Spleen (tissue), 11 donors: ENCODE measurements around the gene COL21A1. TPM values are rescaled to one million over a fixed set of nuclear protein-coding genes. Genes with fewer than 3 reads are reported as not detected.

Experiments used
- DNase-seq: peaks from one replicate; pipeline ENCODE4 v3.0.0-alpha.2; 2020
- H3K27ac ChIP-seq, 8 donors: fragments of 200-600 bp; sonication (generic) in 7 of 8; 1 replicate in 4 of 8; 2 replicates in 4 of 8; pipeline versions ENCODE4 v1.5.0 to v1.8.0; 2016 to 2021; ENCODE audit warnings: inconsistent platforms in 4 of 8, mild to moderate bottlenecking in 4 of 8, moderate library complexity in 1 of 8
- H3K27me3 ChIP-seq, 7 donors: fragments of 200-600 bp; sonication (generic) in 6 of 7; replicated peaks in 1 of 7; 1 replicate in 4 of 7; 2 replicates in 3 of 7; pipeline versions ENCODE4 v1.5.0 to v1.8.0; 2016 to 2021; ENCODE audit warnings: inconsistent platforms in 3 of 7, mild to moderate bottlenecking in 1 of 7
- H3K36me3 ChIP-seq, 6 donors: fragments of 200-600 bp; sonication (generic) in 5 of 6; 1 replicate in 4 of 6; 2 replicates in 2 of 6; pipeline versions ENCODE4 v1.5.0 to v1.8.0; 2016 to 2021; ENCODE audit warnings: inconsistent platforms in 2 of 6
- H3K4me1 ChIP-seq, 6 donors: fragments of 200-600 bp; sonication (generic) in 5 of 6; 1 replicate in 3 of 6; 2 replicates in 3 of 6; pipeline versions ENCODE4 v1.5.0 to v1.8.0; 2016 to 2021; ENCODE audit warnings: inconsistent platforms in 3 of 6
- H3K4me3 ChIP-seq, 8 donors: fragments of 200-600 bp; sonication (generic) in 7 of 8; 1 replicate in 4 of 8; 2 replicates in 4 of 8; pipeline versions ENCODE4 v1.5.0 to v1.8.0; 2016 to 2021; ENCODE audit warnings: inconsistent platforms in 4 of 8, mild to moderate bottlenecking in 4 of 8, moderate library complexity in 2 of 8
- H3K9me3 ChIP-seq, 8 donors: fragments of 200-600 bp; sonication (generic) in 7 of 8; 1 replicate in 4 of 8; 2 replicates in 4 of 8; pipeline versions ENCODE4 v1.5.0 to v1.8.0; 2016 to 2021; ENCODE audit warnings: inconsistent platforms in 4 of 8
- CTCF ChIP-seq, 11 experiments: fragments of 200-600 bp in 7 of 11; fragments of 450-650 bp in 4 of 11; sonication (generic) in 4 of 11; IDR thresholded peaks in 8 of 11; conservative IDR thresholded peaks in 3 of 11; 1 replicate in 7 of 11; 2 replicates in 4 of 11; pipeline versions ENCODE4 v1.4.0 to v1.8.0; 2016 to 2021; ENCODE audit warnings: antibody characterized with exemption in 11 of 11, inconsistent platforms in 4 of 11, mild to moderate bottlenecking in 1 of 11
- POLR2A ChIP-seq, 3 donors: fragments of 450-650 bp; IDR thresholded peaks; one replicate each; pipeline ENCODE4 v1.5.1; 2017; ENCODE audit warnings: antibody characterized with exemption in 3 of 3, mild to moderate bottlenecking in 1 of 3
- POLR2AphosphoS5 ChIP-seq, 3 donors: sonication (generic); formaldehyde crosslinking; IDR thresholded peaks; one replicate each; pipeline ENCODE4 v1.5.1; 2017; ENCODE audit warnings: antibody characterized with exemption in 3 of 3
- WGBS, 5 donors: extraction: QIAGEN DNeasy Blood & Tissue Kit in 3 of 5; methylation state at CpG; one replicate each; pipeline versions ENCODE4 v1.1.5 to v1.1.7; 2013 to 2018; 5-methylcytosine and 5-hydroxymethylcytosine counted together
- intact Hi-C: fragments of 100-400 bp; cut with DNase I; formaldehyde crosslinking; loops from one replicate; pipeline ENCODE4 v1.15.0; 2023; ENCODE audit warnings: low total_unique reads
- polyA plus RNA-seq, 3 donors: library from polyadenylated mRNA; stranded (reverse); fragments of 200-250 nt; gene quantifications; one replicate each; pipeline ENCODE4 v1.2.1, GENCODE V29; 2013
- total RNA-seq, 7 donors: library from RNA; depleted of rRNA in 3 of 7; stranded (reverse); fragments of >200 nt in 3 of 7; fragmentation: NEBNext Ultra II Directional in 4 of 7; extraction: Animal tissue kit (Norgen Biotek cat#: 25700) in 4 of 7; gene quantifications; one replicate each; pipeline versions ENCODE4 v1.1.0 to v1.2.1, GENCODE V29; 2016 to 2021
- donor health status: healthy with polysubstance abuse.
- donor health status: DM: no; HTN: no; CAD: no; lungs with moderate emphysema.
- donor health status: DM: no; HTN: no; CAD: no.
- donor health status: Bipolar disorder and iron deficiency.
- donor health status: healthy.
- donor health status: DM: no; HTN: no; CAD: no.
- donor health status: DM: yes; HTN: yes; CAD: no.

COL21A1 gene
- total and polyA plus RNA-seq, 10 donors: 0.13 to 2.9 (median 0.60) TPM

DNA sequence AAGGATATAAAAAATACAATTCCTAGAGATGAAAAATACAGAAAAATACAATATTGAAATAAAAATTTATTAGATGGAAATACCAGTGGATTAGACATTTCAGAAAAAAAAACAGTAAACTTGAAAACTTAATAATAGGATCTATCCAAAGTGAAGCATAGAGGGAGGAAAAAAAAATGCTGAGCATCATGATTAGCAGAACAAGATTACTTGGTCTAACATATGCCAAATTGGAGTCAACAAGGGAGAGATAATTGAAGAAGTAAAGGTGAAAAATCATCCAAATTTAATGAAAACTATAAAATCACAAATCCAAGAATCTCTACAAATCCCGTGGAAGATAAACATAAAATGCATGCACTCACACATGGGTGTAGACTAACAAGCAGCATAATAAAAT lies 205.8 kb downstream of the COL21A1 start:
- TF ChIP-seq POLR2AphosphoS5 (IDR thresholded peaks at IDR 0.05): no peak
- TF ChIP-seq CTCF (IDR thresholded peaks at IDR 0.05 in 8 of 11, conservative IDR thresholded peaks at IDR 0.05 in 3 of 11): no peak
- no peak for TF ChIP-seq POLR2A (IDR thresholded peaks at IDR 0.05)
- Histone ChIP-seq H3K27ac (no peak overlapping the region), H3K4me1 (peaks cover 0 to 4% (median 0%) of the 10 kb centered on the region in 6 donors), H3K36me3 (no peaks in the 10 kb centered on the region), H3K9me3 (peaks cover 0 to 6% (median 0%) of the 10 kb centered on the region in 8 donors), H3K4me3 (no peak overlapping the region), H3K27me3 (no peaks in the 10 kb centered on the region)
- DNase-seq: no peak
- intact Hi-C loops: no loop called here
- 84 to 95% (median 93%) methylated on average over 1 of the region's 1 CpG for WGBS, 5 donors

- intact Hi-C loops: no loop called here
- H3K4me1 ChIP-seq: peaks cover 0 to 3% (median 0%) of the 10 kb centered on the region in 6 donors
- no peak for DNase-seq
- TF ChIP-seq CTCF (IDR thresholded peaks at IDR 0.05 in 8 of 11, conservative IDR thresholded peaks at IDR 0.05 in 3 of 11): no peak
- TF ChIP-seq POLR2AphosphoS5 (IDR thresholded peaks at IDR 0.05): no peak
- TF ChIP-seq POLR2A (IDR thresholded peaks at IDR 0.05): no peak
- WGBS, 5 donors: 60 to 84% (median 78%) methylated on average over 1 of the region's 1 CpG
- H3K27ac ChIP-seq: no peak overlapping the region
- H3K36me3 ChIP-seq: no peaks in the 10 kb centered on the region
- no peak overlapping the region for H3K4me3 ChIP-seq
- H3K27me3 ChIP-seq: no peaks in the 10 kb centered on the region
- H3K9me3 ChIP-seq: peaks cover 0 to 6% (median 0%) of the 10 kb centered on the region in 8 donors
These were observed 206.5 kb downstream of the COL21A1 start for GRCh38 chr6:56040889-56041301.

DNA sequence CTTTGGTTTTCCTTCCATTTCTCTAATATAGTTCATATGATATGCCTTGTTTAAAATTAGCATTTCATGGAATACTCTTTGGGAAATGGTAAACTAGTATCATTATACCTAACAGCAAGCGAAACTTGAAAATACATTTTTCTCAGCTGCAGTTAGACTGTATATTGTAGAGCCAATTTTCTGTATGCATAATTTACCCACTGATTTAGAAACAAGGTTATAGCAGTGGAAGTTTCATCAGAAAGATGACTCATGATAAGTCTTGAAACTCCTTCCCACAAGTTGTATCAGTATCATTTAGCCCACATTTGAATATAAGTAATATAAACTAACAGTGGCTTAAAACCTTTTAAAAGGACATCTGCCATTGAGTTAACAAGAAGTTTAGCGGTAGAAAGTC lies 207.2 kb downstream of the COL21A1 start:
- no peaks in the 10 kb centered on the region for H3K36me3 ChIP-seq
- no peak overlapping the region for H3K27ac ChIP-seq
- WGBS, 5 donors: 74 to 85% (median 78%) methylated on average over 2 of the region's 2 CpGs
- H3K4me1 ChIP-seq: no peaks in the 10 kb centered on the region
- no peak for DNase-seq
- no peak overlapping the region for H3K4me3 ChIP-seq
- H3K9me3 ChIP-seq: peaks cover 0 to 6% (median 0%) of the 10 kb centered on the region in 8 donors
- intact Hi-C loops: no loop called here
- H3K27me3 ChIP-seq: no peaks in the 10 kb centered on the region
- TF ChIP-seq POLR2AphosphoS5 (IDR thresholded peaks at IDR 0.05): no peak
- no peak for TF ChIP-seq CTCF (IDR thresholded peaks at IDR 0.05 in 8 of 11, conservative IDR thresholded peaks at IDR 0.05 in 3 of 11)
- no peak for TF ChIP-seq POLR2A (IDR thresholded peaks at IDR 0.05)

DNA sequence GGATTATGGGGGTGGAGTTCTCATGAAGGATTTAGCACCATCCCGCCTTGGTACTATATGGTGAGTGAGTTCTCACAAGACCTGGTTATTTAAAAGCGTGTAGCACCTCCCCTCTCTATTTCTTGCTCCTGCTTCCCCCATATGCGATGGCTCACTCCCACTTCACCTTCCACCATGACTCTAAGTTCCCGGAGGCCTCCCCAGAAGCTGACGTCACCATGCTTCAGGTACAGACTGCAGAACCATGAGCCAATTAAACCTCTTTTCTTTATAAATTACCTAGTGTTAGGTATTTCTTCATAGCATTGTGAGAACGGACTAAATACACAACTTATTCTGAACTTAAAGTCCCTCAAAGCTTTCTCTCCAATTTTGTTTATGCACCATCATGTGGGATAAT lies 208.6 kb downstream of the COL21A1 start:
- H3K4me3 ChIP-seq: no peak overlapping the region
- TF ChIP-seq POLR2AphosphoS5 (IDR thresholded peaks at IDR 0.05): no peak
- no peaks in the 10 kb centered on the region for H3K36me3 ChIP-seq
- 87 to 94% (median 90%) methylated on average over 6 of the region's 6 CpGs for WGBS, 5 donors
- intact Hi-C loops: no loop called here
- no peaks in the 10 kb centered on the region for H3K4me1 ChIP-seq
- DNase-seq: no peak
- no peak overlapping the region for H3K27ac ChIP-seq
- H3K27me3 ChIP-seq: no peaks in the 10 kb centered on the region
- peaks cover 0 to 6% (median 0%) of the 10 kb centered on the region in 8 donors for H3K9me3 ChIP-seq

DNA sequence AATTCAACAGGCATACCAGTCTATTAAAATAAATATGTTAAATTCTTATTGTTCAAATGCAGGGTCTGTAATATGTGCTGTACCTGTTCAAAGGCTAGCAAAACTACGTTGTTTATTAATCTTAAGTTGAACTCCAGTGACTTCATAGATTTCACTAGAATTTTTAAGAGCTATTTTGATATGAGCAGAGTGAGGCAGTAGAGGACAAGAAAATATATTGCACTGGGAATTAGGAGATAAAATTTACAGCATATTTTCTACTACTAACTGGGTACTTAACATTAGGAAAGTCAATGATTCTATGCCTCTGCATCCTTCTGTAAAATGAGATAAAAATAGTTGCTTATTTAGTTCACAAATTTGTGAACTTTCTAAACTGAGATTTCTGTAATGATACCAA lies 209.8 kb downstream of the COL21A1 start:
- Histone ChIP-seq H3K27ac (no peak overlapping the region), H3K36me3 (no peaks in the 10 kb centered on the region), H3K27me3 (no peaks in the 10 kb centered on the region), H3K9me3 (peaks cover 0 to 10% (median 0%) of the 10 kb centered on the region in 8 donors), H3K4me1 (no peaks in the 10 kb centered on the region), H3K4me3 (no peak overlapping the region)
- DNase-seq: no peak
- TF ChIP-seq POLR2A (IDR thresholded peaks at IDR 0.05): no peak
- no peak for TF ChIP-seq POLR2AphosphoS5 (IDR thresholded peaks at IDR 0.05)
- no peak for TF ChIP-seq CTCF (IDR thresholded peaks at IDR 0.05 in 8 of 11, conservative IDR thresholded peaks at IDR 0.05 in 3 of 11)
- 40 to 81% (median 71%) methylated on average over 1 of the region's 1 CpG for WGBS, 5 donors
- intact Hi-C loops: no loop called here
